DMS153 treated with DMSO at 0.1 percent for 48 hours (cell line): Measurements from ENCODE around the gene UTP20.

Experiments
- DNase-seq: peaks from one replicate; lab custom pipeline; 2025; ENCODE audit not compliant: unreplicated experiment; lab: John Stamatoyannopoulos, UW

UTP20 gene

DNA sequence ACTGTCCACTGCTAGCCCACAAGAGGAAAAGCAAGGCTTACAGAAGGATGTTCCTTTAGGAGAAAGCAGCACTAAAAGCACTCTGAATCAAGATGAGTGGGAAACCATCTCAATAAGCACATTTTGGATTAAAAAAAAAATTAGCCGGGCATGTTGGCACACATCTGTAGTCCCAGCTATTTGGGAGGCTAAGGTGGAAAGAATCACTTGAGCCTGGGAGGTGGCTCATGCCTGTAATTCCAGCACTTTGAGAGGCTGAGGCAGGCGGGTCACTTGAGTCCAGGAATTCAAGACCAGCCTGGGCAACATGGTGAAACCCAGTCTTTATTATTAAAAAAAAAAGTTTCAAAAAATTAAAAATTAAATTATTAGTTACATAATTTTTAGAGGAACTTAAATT, 144.7 kb downstream of the UTP20 start:
- no peak for DNase-seq

DNA sequence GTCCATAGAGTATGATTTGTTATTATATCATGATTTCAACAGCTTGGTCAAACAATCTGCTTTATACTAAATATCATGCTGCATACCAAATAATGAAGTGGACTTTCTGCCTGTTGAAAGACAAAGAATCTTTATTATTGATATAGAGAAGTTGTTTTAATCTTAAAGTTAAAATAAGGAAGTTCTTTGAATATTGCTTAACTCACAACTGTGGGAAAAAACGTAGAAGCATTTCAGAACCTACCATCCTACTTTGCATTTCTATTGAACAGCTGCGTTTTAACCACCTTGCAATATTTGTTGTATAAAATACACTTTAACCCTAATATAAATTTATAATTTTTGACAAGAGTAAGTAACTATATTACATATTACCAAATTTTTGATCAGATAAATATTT, 150.6 kb downstream of the UTP20 start:
- DNase-seq, result no peak

DNA sequence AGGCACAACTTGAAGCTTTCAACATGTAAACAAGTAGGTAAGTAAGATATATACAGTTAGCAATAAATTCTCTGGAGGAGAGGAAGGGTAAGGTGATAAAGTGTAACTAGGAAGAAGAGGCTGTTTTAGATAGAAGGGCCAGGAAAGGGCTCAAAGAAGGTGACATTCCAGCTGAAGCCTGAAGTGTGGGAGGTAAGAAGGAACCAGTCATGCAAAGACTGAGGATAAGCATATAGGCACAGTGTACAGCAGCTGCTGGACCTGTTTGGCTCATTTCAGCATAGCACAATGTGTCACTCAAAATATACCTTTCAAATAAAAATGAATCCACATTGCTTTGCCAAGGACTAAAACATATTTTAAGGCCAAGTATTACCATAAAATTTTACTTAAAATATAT, 156.2 kb downstream of the UTP20 start:
- no peak for DNase-seq
